GM18867 (cell line): ENCODE measurements around the gene CSF1.

Experiments
- ATAC-seq: cut with Tn5 transposase; IDR thresholded peaks from one replicate; pipeline ENCODE4 v1.9.1; 2021; ENCODE audit warnings: mild to moderate bottlenecking, moderate library complexity; ENCODE audit not compliant: unreplicated experiment

The CSF1 gene

GRCh38 chr1:109974191-109974590 is 63.5 kb downstream of the CSF1 start:
- ATAC-seq: no peak

DNA sequence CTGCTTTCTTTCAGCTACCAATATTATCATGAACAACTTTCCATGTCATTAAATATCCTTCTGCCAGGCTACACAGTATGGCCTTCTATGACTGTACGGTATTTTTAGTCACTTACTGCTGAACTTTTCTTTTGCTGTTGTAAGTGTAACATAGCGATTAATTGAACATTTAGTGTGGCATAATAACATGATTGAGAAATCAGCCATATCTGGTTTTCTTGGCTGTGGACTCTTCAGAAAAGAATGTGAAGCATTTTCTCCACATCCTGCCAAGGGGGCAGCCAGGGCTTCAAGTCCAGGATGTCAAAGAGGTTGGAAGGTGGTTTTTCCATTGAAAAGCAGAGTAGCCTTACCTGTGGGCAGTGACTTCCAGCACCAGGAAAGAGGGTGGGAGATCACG is 65.1 kb downstream of the CSF1 start:
- ATAC-seq: no peak

GRCh38 chr1:109976762-109977161 is 66.1 kb downstream of the CSF1 start:
- ATAC-seq: no peak

DNA sequence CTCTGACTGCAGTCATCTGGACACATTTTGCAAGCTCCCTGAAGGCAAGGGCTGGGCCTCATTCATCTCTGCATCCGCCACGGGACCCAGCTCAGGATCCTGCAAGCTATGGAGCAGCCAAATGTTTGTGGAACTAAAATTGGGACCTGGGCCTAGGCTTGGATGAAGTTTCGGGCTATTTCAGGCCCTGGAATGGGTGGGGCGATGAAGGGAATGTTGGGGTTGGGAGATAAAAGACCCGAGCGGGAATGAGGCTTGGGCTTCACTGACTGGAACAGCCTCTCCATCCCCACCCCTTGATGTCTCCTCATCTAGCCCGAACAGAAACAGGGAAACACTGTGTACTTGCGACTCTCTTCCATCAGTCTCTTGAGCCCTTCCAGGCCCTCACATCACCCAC is 66.6 kb downstream of the CSF1 start:
- no peak for ATAC-seq

- ATAC-seq: no peak
These were observed 67.2 kb downstream of the CSF1 start for GRCh38 chr1:109977657-109978378.

DNA sequence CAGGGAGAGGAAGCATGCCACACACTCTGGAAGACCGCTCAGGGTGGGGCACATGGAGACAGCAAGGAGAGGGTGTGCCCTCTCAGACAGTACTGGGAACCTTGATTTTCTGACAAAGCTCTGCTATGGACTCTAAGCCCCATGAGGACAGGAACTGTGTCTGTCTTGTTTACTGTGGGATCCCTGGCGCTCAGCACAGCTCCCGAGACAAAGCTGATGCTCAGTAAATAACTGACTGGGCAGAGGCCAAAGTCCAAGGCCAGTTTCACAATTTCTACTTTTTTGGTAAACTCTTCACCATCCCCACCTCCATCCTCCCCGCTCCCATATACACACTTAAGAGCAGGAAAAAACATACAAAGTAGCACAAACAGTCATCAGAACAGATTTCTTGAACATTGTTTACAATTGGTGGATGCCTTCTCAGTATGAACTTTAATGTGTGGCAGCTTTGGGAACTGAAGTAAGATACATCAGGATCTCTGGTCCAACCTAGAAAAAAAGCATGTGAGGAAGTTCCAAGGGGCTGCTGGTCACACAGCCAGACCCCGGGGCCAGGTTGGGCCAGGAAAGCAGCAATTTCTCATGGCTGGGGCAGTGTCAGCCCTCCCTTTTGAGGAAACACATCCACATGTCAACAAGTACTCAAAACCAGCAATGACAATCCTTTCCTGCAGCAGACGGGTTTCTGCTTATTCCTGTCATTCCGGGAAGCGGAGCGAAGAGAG is 68.3 kb downstream of the CSF1 start:
- ATAC-seq: no peak

GRCh38 chr1:109979489-109980091 is 68.9 kb downstream of the CSF1 start:
- no peak for ATAC-seq
